ENCODE measurements around the gene DUOXA1.
"Not testable (repeated sequence)": the region's sequence is repeated elsewhere in the genome, so short reads cannot be mapped to it uniquely, and the experiment has no call there.

Gene DUOXA1

GRCh38 chr15:45088801-45089711, 40.6 kb downstream of the DUOXA1 start:
- no peak for DNase-seq
- H3K27ac ChIP-seq = no peak overlapping the region
- no peak overlapping the region for H3K4me3 ChIP-seq (ENCODE audit: low read depth, low read length)
- TF ChIP-seq, protein P1, sequence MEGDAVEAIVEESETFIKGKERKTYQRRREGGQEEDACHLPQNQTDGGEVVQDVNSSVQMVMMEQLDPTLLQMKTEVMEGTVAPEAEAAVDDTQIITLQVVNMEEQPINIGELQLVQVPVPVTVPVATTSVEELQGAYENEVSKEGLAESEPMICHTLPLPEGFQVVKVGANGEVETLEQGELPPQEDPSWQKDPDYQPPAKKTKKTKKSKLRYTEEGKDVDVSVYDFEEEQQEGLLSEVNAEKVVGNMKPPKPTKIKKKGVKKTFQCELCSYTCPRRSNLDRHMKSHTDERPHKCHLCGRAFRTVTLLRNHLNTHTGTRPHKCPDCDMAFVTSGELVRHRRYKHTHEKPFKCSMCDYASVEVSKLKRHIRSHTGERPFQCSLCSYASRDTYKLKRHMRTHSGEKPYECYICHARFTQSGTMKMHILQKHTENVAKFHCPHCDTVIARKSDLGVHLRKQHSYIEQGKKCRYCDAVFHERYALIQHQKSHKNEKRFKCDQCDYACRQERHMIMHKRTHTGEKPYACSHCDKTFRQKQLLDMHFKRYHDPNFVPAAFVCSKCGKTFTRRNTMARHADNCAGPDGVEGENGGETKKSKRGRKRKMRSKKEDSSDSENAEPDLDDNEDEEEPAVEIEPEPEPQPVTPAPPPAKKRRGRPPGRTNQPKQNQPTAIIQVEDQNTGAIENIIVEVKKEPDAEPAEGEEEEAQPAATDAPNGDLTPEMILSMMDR (IDR thresholded peaks at IDR 0.05; ENCODE audit: low read depth, low read length, missing control alignments) = no peak
- H3K36me3 ChIP-seq (replicated peaks) = no peaks in the 10 kb centered on the region
- in situ Hi-C loops (cut with HindIII; ENCODE audit: low pct_ligation_motif_present, low sequenced_read_pairs) = no loop called here
- H3K27me3 ChIP-seq (replicated peaks) = peaks cover 3% of the 10 kb centered on the region

GRCh38 chr15:45087513-45087912, 42.2 kb downstream of the DUOXA1 start:
- H3K27ac ChIP-seq = no peak overlapping the region
- H3K27me3 ChIP-seq (replicated peaks) = peaks cover 3% of the 10 kb centered on the region
- DNase-seq = no peak
- H3K36me3 ChIP-seq (replicated peaks) = no peaks in the 10 kb centered on the region
- no peak overlapping the region for H3K4me3 ChIP-seq (ENCODE audit: low read depth, low read length)
- in situ Hi-C loops (cut with HindIII; ENCODE audit: low pct_ligation_motif_present, low sequenced_read_pairs) = no loop called here
- TF ChIP-seq, protein P1 (IDR thresholded peaks at IDR 0.05; ENCODE audit: low read depth, low read length, missing control alignments) = no peak

GRCh38 chr15:45084163-45084562, 45.5 kb downstream of the DUOXA1 start:
- Histone ChIP-seq H3K36me3 (replicated peaks) (no peaks in the 10 kb centered on the region), H3K27me3 (replicated peaks) (no peaks in the 10 kb centered on the region), H3K4me3 (ENCODE audit: low read depth, low read length) (no peak overlapping the region), H3K27ac (no peak overlapping the region)
- in situ Hi-C loops (cut with HindIII; ENCODE audit: low pct_ligation_motif_present, low sequenced_read_pairs) = no loop called here
- TF ChIP-seq, protein P1 (IDR thresholded peaks at IDR 0.05; ENCODE audit: low read depth, low read length, missing control alignments) = no peak
- no peak for DNase-seq

- TF ChIP-seq, protein P1 (IDR thresholded peaks at IDR 0.05; ENCODE audit: low read depth, low read length, missing control alignments) = no peak
- in situ Hi-C loops (cut with HindIII; ENCODE audit: low pct_ligation_motif_present, low sequenced_read_pairs) = no loop called here
Observed at GRCh38 chr15:45083223-45083622, 46.5 kb downstream of the DUOXA1 start.

GRCh38 chr15:45082412-45082811, 47.3 kb downstream of the DUOXA1 start:
- H3K27ac ChIP-seq; in situ Hi-C loops (cut with HindIII; ENCODE audit: low pct_ligation_motif_present, low sequenced_read_pairs); H3K4me3 ChIP-seq (ENCODE audit: low read depth, low read length); DNase-seq; H3K27me3 ChIP-seq (replicated peaks); H3K36me3 ChIP-seq (replicated peaks): not testable (repeated sequence)

More at GRCh38 chr15:45083223-45083622, 46.5 kb downstream of the DUOXA1 start:
- Histone ChIP-seq H3K27ac (no peak overlapping the region), H3K4me3 (ENCODE audit: low read depth, low read length) (no peak overlapping the region), H3K36me3 (replicated peaks) (no peaks in the 10 kb centered on the region), H3K27me3 (replicated peaks) (no peaks in the 10 kb centered on the region)
- DNase-seq = no peak

GRCh38 chr15:45080593-45080992, 49.1 kb downstream of the DUOXA1 start:
- H3K27ac ChIP-seq; H3K36me3 ChIP-seq (replicated peaks); in situ Hi-C loops (cut with HindIII; ENCODE audit: low pct_ligation_motif_present, low sequenced_read_pairs); H3K4me3 ChIP-seq (ENCODE audit: low read depth, low read length); DNase-seq; H3K27me3 ChIP-seq (replicated peaks): not testable (repeated sequence)

- H3K27me3 ChIP-seq (replicated peaks); in situ Hi-C loops (cut with HindIII; ENCODE audit: low pct_ligation_motif_present, low sequenced_read_pairs); H3K36me3 ChIP-seq (replicated peaks); H3K4me3 ChIP-seq (ENCODE audit: low read depth, low read length); DNase-seq; H3K27ac ChIP-seq: not testable (repeated sequence)
Observed at GRCh38 chr15:45079628-45080246, 49.9 kb downstream of the DUOXA1 start.

- in situ Hi-C loops (cut with HindIII; ENCODE audit: low pct_ligation_motif_present, low sequenced_read_pairs); DNase-seq; H3K36me3 ChIP-seq (replicated peaks); H3K27ac ChIP-seq; H3K27me3 ChIP-seq (replicated peaks); H3K4me3 ChIP-seq (ENCODE audit: low read depth, low read length): not testable (repeated sequence)
Observed at GRCh38 chr15:45079201-45079600, 50.5 kb downstream of the DUOXA1 start.

- in situ Hi-C loops (cut with HindIII; ENCODE audit: low pct_ligation_motif_present, low sequenced_read_pairs); DNase-seq; H3K36me3 ChIP-seq (replicated peaks): not testable (repeated sequence)
Observed at GRCh38 chr15:45077391-45077790, 52.3 kb downstream of the DUOXA1 start.

More at GRCh38 chr15:45077391-45077790, 52.3 kb downstream of the DUOXA1 start:
- not testable (repeated sequence) for H3K4me3 ChIP-seq (ENCODE audit: low read depth, low read length); H3K27me3 ChIP-seq (replicated peaks); H3K27ac ChIP-seq
